ENCODE results near the gene VARS2. TPM values are rescaled to one million over a fixed set of nuclear protein-coding genes. Genes with fewer than 3 reads are reported as not detected.
A peak's percentile ranks its signal among the peaks of the same experiment; 100 is the strongest.
"Not testable (repeated sequence)": the region's sequence is repeated elsewhere in the genome, so short reads cannot be mapped to it uniquely, and the experiment has no call there.

The VARS2 gene
- total RNA-seq, result 10 to 100 TPM; 12.6 to 22.0 (median 19.2) TPM

GRCh38 chr6:30914076-30914853, at the start of gene VARS2:
TSS of gene VARS2 (plus strand) at chr6:30914238. CDS start at chr6:30914837, 599 bp downstream.
- H3K4me1 ChIP-seq, result peaks cover 27% of the 10 kb centered on the region
- peak within 1 kb of the TSS; percentile 56 for H3K4me3 ChIP-seq
- no peaks in the 10 kb centered on the region for H3K27me3 ChIP-seq
- under 1% methylated on average over 37 of the region's 52 CpGs for WGBS
- H3K36me3 ChIP-seq, result peaks cover 54% of the 10 kb centered on the region
- peak; percentile 95 to 96 for DNase-seq (ENCODE audit: low spot score in 2 of 2)
- TF ChIP-seq POLR2AphosphoS5 (IDR thresholded peaks at IDR 0.05), result peak in 2 of 3 donors; percentile 37 to 57
- peak; percentile 41 to 78 for TF ChIP-seq POLR2A (IDR thresholded peaks at IDR 0.05)
- TF ChIP-seq EP300 (IDR thresholded peaks at IDR 0.05), result no peak
- TF ChIP-seq, protein P1, sequence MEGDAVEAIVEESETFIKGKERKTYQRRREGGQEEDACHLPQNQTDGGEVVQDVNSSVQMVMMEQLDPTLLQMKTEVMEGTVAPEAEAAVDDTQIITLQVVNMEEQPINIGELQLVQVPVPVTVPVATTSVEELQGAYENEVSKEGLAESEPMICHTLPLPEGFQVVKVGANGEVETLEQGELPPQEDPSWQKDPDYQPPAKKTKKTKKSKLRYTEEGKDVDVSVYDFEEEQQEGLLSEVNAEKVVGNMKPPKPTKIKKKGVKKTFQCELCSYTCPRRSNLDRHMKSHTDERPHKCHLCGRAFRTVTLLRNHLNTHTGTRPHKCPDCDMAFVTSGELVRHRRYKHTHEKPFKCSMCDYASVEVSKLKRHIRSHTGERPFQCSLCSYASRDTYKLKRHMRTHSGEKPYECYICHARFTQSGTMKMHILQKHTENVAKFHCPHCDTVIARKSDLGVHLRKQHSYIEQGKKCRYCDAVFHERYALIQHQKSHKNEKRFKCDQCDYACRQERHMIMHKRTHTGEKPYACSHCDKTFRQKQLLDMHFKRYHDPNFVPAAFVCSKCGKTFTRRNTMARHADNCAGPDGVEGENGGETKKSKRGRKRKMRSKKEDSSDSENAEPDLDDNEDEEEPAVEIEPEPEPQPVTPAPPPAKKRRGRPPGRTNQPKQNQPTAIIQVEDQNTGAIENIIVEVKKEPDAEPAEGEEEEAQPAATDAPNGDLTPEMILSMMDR (IDR thresholded peaks at IDR 0.05), result peak in 1 of 2 donors; percentile 28
- H3K9me3 ChIP-seq, result no peaks in the 10 kb centered on the region
- H3K27ac ChIP-seq, result peak within 1 kb of the TSS; percentile 88

DNA sequence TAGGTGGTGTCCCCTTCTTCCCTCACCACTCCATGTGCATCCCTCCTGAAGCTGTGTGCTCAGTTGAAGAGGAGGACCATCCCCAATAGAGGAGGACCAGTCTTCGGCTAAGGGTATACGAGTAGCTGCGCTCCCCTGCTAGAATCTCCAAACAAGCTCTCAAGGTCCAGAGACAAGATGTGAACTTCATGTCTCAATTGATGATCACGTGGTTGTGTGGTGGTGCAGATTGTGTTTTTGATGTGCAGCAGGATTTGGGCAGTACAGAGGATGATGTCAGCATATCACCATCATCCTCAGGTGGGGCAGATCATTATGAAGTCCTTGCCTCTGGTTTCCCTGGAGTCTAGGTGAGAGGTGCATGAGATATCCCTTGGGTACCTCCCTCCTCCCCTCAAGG, 49.7 kb upstream of the VARS2 start:
- 96% methylated on average over 4 of the region's 4 CpGs for WGBS

DNA sequence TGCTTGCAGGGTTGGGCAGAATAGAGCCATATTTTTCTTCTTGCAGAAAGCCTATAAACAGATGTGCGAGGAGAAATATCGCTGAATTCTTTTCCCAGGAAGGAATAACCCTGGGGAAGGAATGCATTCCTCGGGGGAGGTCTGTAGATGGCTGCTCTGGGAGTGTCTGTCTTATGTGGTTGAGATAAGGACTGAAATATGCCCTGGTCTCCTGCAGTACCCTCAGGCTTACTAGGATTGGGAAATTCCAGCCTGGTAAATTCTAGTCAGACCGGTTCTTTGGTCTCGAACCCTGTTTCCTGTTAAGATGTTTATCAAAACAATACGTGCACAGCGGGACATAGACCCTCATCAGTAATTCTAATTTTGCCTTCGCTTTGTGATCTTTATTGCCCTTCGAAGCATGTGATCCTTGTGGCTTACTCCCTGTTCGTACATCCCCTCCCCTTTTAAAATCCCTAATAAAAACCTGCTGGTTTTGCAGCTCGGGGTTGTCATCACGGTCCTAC, 44.7 kb upstream of the VARS2 start:
- H3K27me3 ChIP-seq, H3K27ac ChIP-seq: not testable (repeated sequence)
- WGBS, result 45% methylated on average over 12 of the region's 12 CpGs

More for the DNA sequence above, 49.7 kb upstream of the VARS2 start:
- Histone ChIP-seq H3K4me3 (no peak overlapping the region), H3K27ac (no peak overlapping the region), H3K9me3 (no peaks in the 10 kb centered on the region), H3K36me3 (no peaks in the 10 kb centered on the region), H3K4me1 (no peaks in the 10 kb centered on the region), H3K27me3 (no peaks in the 10 kb centered on the region)
- no peak for DNase-seq (ENCODE audit: low spot score in 2 of 2)
- TF ChIP-seq POLR2A (IDR thresholded peaks at IDR 0.05) (no peak), POLR2AphosphoS5 (IDR thresholded peaks at IDR 0.05) (no peak), EP300 (IDR thresholded peaks at IDR 0.05) (no peak)
- TF ChIP-seq, protein P1 (IDR thresholded peaks at IDR 0.05), result no peak

DNA sequence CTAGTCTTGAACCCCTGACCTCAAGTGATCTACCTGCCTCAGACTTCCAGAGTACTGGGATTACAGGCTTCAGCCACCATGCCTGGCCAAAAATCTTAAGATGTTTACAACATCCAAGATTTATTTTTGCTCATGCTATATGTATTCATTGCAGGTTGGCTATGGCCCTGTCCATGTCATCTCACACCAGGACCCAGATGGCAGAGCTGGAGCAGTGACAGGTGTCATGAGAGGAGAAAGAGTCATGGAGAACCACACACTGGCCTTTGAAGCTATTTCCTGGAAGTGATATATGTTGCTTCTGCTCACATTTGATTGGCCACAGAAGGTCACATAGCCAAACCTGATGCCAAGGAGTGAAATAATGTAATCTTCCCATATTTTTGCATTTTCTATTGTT, 43.5 kb upstream of the VARS2 start:
- no peak overlapping the region for H3K4me3 ChIP-seq
- TF ChIP-seq EP300 (IDR thresholded peaks at IDR 0.05) (no peak), POLR2A (IDR thresholded peaks at IDR 0.05) (no peak), POLR2AphosphoS5 (IDR thresholded peaks at IDR 0.05) (no peak)
- TF ChIP-seq, protein P1 (IDR thresholded peaks at IDR 0.05), result no peak
- H3K27me3 ChIP-seq, result no peaks in the 10 kb centered on the region
- H3K4me1 ChIP-seq, result peaks cover 2% of the 10 kb centered on the region
- no peaks in the 10 kb centered on the region for H3K36me3 ChIP-seq
- peaks cover 6% of the 10 kb centered on the region for H3K9me3 ChIP-seq
- no peak for DNase-seq (ENCODE audit: low spot score in 2 of 2)
- no peak overlapping the region for H3K27ac ChIP-seq

More for the DNA sequence above, 44.7 kb upstream of the VARS2 start:
- not testable (repeated sequence) for DNase-seq (ENCODE audit: low spot score in 2 of 2); H3K9me3 ChIP-seq; H3K4me1 ChIP-seq; H3K36me3 ChIP-seq; H3K4me3 ChIP-seq

- WGBS, result 85% methylated on average over 4 of the region's 4 CpGs
- DNase-seq (ENCODE audit: low spot score in 2 of 2), result no peak
- Histone ChIP-seq H3K9me3 (peaks cover 6% of the 10 kb centered on the region), H3K4me3 (no peak overlapping the region), H3K36me3 (no peaks in the 10 kb centered on the region), H3K4me1 (peaks cover 14% of the 10 kb centered on the region), H3K27me3 (no peaks in the 10 kb centered on the region), H3K27ac (no peak overlapping the region)
- TF ChIP-seq EP300 (IDR thresholded peaks at IDR 0.05) (no peak), POLR2A (IDR thresholded peaks at IDR 0.05) (no peak), POLR2AphosphoS5 (IDR thresholded peaks at IDR 0.05) (no peak)
- TF ChIP-seq, protein P1 (IDR thresholded peaks at IDR 0.05), result no peak
Observed at GRCh38 chr6:30871592-30872183, 42.4 kb upstream of the VARS2 start.
